Loucy (cell line): Measurements from ENCODE around the gene CPA5.

ENCODE experiments used
- H2AFZ ChIP-seq: fragments of 200-600 bp; sonication (generic); 2 replicates; pipeline ENCODE4 v1.6.0; 2016; ENCODE audit warnings: antibody characterized with exemption, mild to moderate bottlenecking, low read length, moderate library complexity
- H3F3A ChIP-seq: fragments of 200-600 bp; 2 replicates; pipeline ENCODE4 v1.6.0; 2016; ENCODE audit warnings: antibody characterized with exemption, low read depth, mild to moderate bottlenecking
- H3K27me3 ChIP-seq: fragments of 200-600 bp; sonication (generic); 2 replicates; pipeline ENCODE4 v1.6.1; 2014; ENCODE audit warnings: low read length, mild to moderate bottlenecking; ENCODE audit not compliant: insufficient read depth, poor library complexity, severe bottlenecking
- H3K36me3 ChIP-seq: fragments of 200-600 bp; sonication (generic); 2 replicates; pipeline ENCODE4 v1.6.1; 2016; ENCODE audit warnings: low read length; ENCODE audit not compliant: insufficient read depth
- H3K4me1 ChIP-seq: fragments of 200-600 bp; sonication (generic); 2 replicates; pipeline ENCODE4 v1.5.1; 2014; ENCODE audit warnings: low read length, mild to moderate bottlenecking; ENCODE audit not compliant: insufficient read depth, poor library complexity, severe bottlenecking
- H3K4me2 ChIP-seq: fragments of 200-600 bp; sonication (generic); 2 replicates; pipeline ENCODE4 v1.6.0; 2014; ENCODE audit warnings: antibody characterized with exemption, low read length, low read depth, mild to moderate bottlenecking; ENCODE audit not compliant: poor library complexity, severe bottlenecking
- H3K4me3 ChIP-seq: fragments of 200-600 bp; sonication (generic); 2 replicates; pipeline ENCODE4 v1.5.1; 2014; ENCODE audit warnings: low read length, mild to moderate bottlenecking, mixed read lengths; ENCODE audit not compliant: poor library complexity, severe bottlenecking
- H3K79me2 ChIP-seq: fragments of 200-600 bp; sonication (generic); 2 replicates; pipeline ENCODE4 v1.6.1; 2014; ENCODE audit warnings: low read length; ENCODE audit not compliant: insufficient read depth
- H3K9ac ChIP-seq: fragments of 200-600 bp; sonication (generic); 2 replicates; pipeline ENCODE4 v1.6.0; 2014; ENCODE audit warnings: mild to moderate bottlenecking, low read depth, low read length, moderate library complexity; ENCODE audit not compliant: poor library complexity, severe bottlenecking
- H3K9me2 ChIP-seq: fragments of 200-600 bp; sonication (generic); replicated peaks from 2 replicates; pipeline ENCODE4 v1.6.1; 2016; ENCODE audit warnings: low read depth, low read length, mixed read lengths
- H3K9me3 ChIP-seq: fragments of 200-600 bp; sonication (generic); 2 replicates; pipeline ENCODE4 v1.6.1; 2014; ENCODE audit warnings: mild to moderate bottlenecking, antibody characterized with exemption, low read length, low read depth; ENCODE audit not compliant: insufficient read depth
- H4K20me1 ChIP-seq: fragments of 200-600 bp; sonication (generic); 2 replicates; pipeline ENCODE4 v1.6.0; 2014; ENCODE audit warnings: antibody characterized with exemption, low read length, mild to moderate bottlenecking; ENCODE audit not compliant: insufficient read depth, poor library complexity, severe bottlenecking
- CTCF ChIP-seq: fragments of 200-600 bp; sonication (generic); conservative IDR thresholded peaks from 2 replicates; pipeline ENCODE4 v1.5.1; 2014; ENCODE audit warnings: mild to moderate bottlenecking, antibody characterized with exemption, low read length
- EZH2phosphoT487 ChIP-seq: fragments of 200-600 bp; IDR thresholded peaks from 2 replicates; pipeline ENCODE4 v1.6.1; 2018; ENCODE audit warnings: antibody characterized with exemption, mild to moderate bottlenecking, moderate library complexity, borderline replicate concordance

The CPA5 gene

GRCh38 chr7:130384371-130384801 lies 39.8 kb downstream of the CPA5 start:
- Histone ChIP-seq H2AFZ (no peak overlapping the region), H3K27me3 (no peaks in the 10 kb centered on the region), H3K9me2 (no peaks in the 10 kb centered on the region), H3K79me2 (no peaks in the 10 kb centered on the region), H3K9ac (no peak overlapping the region), H4K20me1 (no peaks in the 10 kb centered on the region), H3K4me2 (no peak overlapping the region), H3K9me3 (no peaks in the 10 kb centered on the region), H3K36me3 (no peaks in the 10 kb centered on the region), H3K4me3 (no peak overlapping the region), H3F3A (no peaks in the 10 kb centered on the region), H3K4me1 (no peaks in the 10 kb centered on the region)
- TF ChIP-seq EZH2phosphoT487 (no peak), CTCF (no peak)

GRCh38 chr7:130384841-130385599 lies 40.4 kb downstream of the CPA5 start:
- Histone ChIP-seq H3K36me3 (no peaks in the 10 kb centered on the region), H4K20me1 (no peaks in the 10 kb centered on the region), H3K9me2 (no peaks in the 10 kb centered on the region), H3K9me3 (no peaks in the 10 kb centered on the region), H3K4me3 (no peak overlapping the region), H3F3A (no peaks in the 10 kb centered on the region), H3K79me2 (no peaks in the 10 kb centered on the region), H2AFZ (no peak overlapping the region), H3K4me1 (no peaks in the 10 kb centered on the region), H3K4me2 (no peak overlapping the region), H3K9ac (no peak overlapping the region), H3K27me3 (no peaks in the 10 kb centered on the region)
- TF ChIP-seq EZH2phosphoT487 = no peak
- TF ChIP-seq CTCF = no peak

- H2AFZ ChIP-seq = no peak overlapping the region
- no peaks in the 10 kb centered on the region for H3K9me2 ChIP-seq
- no peaks in the 10 kb centered on the region for H4K20me1 ChIP-seq
- no peaks in the 10 kb centered on the region for H3K27me3 ChIP-seq
- H3K9me3 ChIP-seq = no peaks in the 10 kb centered on the region
- TF ChIP-seq CTCF = no peak
- TF ChIP-seq EZH2phosphoT487 = no peak
- no peaks in the 10 kb centered on the region for H3K36me3 ChIP-seq
- H3K4me1 ChIP-seq = no peaks in the 10 kb centered on the region
- no peaks in the 10 kb centered on the region for H3F3A ChIP-seq
- no peak overlapping the region for H3K9ac ChIP-seq
- H3K4me3 ChIP-seq = no peak overlapping the region
- H3K4me2 ChIP-seq = no peak overlapping the region
- no peaks in the 10 kb centered on the region for H3K79me2 ChIP-seq
These were observed 41.0 kb downstream of the CPA5 start for GRCh38 chr7:130385600-130386066.
